Measurements from ENCODE around the gene POLR3G. TPM values are rescaled to one million over a fixed set of nuclear protein-coding genes. Genes with fewer than 3 reads are reported as not detected.

The POLR3G gene
- total and polyA plus RNA-seq, 12 donors, result 0.13 to 2.1 (median 0.54) TPM

DNA sequence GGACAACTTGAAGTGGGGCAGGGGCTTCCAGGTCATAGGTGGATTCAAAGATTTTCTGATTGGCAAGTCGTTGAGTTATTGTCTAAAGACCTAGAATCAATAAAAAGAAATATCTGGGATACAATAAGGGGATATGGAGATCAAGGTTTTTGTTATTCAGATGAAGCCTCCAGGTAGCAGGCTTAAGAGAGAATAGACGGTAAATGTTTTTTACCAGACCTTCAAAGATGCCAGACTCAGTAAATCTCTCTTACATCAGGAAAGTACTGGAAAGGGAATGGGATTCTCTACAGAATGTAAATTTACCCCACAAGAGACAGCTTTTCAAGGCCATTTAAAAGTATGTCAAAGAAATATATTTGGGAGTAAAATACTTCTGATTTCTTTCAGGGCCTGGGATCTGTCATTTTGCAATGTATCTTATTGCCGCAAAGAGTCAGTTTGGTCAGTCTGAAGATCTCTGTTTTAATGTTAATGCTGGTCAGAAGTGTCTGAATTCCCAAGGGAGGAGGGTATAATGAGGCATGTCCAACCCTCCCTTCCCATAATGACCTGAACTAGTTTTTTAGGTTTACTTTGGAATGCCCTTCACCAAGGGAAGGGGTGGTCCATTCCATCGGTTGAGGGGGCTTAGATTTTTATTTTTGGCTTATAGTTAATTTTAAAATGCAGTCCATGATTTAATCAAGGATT is 68.3 kb downstream of the POLR3G start:
- 63% methylated on average over 4 of the region's 4 CpGs for WGBS, 2 donors
- no peak overlapping the region for H3K27ac ChIP-seq
- intact Hi-C loops (cut with DNase I), result no loop called here
- no peaks in the 10 kb centered on the region for H3K9me3 ChIP-seq
- ATAC-seq (no peak), DNase-seq (no peak)
- H3K27me3 ChIP-seq, result peaks cover 0 to 12% (median 4%) of the 10 kb centered on the region in 7 donors
- no peaks in the 10 kb centered on the region for H3K4me1 ChIP-seq
- no peaks in the 10 kb centered on the region for H3K36me3 ChIP-seq
- H3K4me3 ChIP-seq, result no peak overlapping the region
- TF ChIP-seq, protein P1, sequence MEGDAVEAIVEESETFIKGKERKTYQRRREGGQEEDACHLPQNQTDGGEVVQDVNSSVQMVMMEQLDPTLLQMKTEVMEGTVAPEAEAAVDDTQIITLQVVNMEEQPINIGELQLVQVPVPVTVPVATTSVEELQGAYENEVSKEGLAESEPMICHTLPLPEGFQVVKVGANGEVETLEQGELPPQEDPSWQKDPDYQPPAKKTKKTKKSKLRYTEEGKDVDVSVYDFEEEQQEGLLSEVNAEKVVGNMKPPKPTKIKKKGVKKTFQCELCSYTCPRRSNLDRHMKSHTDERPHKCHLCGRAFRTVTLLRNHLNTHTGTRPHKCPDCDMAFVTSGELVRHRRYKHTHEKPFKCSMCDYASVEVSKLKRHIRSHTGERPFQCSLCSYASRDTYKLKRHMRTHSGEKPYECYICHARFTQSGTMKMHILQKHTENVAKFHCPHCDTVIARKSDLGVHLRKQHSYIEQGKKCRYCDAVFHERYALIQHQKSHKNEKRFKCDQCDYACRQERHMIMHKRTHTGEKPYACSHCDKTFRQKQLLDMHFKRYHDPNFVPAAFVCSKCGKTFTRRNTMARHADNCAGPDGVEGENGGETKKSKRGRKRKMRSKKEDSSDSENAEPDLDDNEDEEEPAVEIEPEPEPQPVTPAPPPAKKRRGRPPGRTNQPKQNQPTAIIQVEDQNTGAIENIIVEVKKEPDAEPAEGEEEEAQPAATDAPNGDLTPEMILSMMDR (IDR thresholded peaks at IDR 0.05), result no peak

DNA sequence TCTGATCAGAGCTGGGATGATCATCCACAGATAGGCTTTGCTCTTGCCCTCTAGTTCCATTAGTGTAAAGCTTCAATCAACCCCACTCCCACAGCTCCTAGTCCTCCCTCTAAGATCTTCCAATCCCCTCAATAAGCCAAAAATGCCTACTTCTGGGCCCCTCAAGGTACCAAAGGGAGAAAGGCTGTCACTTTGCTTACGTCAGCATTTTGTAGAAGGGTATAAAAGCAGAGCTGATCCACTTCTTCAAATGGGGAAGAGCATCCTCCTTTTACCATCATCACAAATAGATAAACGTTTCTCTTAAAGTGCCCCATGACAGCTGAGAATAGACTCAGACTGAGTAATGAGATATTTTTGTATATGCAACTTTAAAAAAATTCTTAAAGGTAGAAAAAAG is 70.8 kb downstream of the POLR3G start:
- Histone ChIP-seq H3K27ac (no peak overlapping the region), H3K36me3 (no peaks in the 10 kb centered on the region), H3K4me1 (no peaks in the 10 kb centered on the region), H3K4me3 (no peak overlapping the region), H3K9me3 (no peaks in the 10 kb centered on the region), H3K27me3 (peaks cover 0 to 20% (median 11%) of the 10 kb centered on the region in 7 donors)
- TF ChIP-seq, protein P1 (IDR thresholded peaks at IDR 0.05), result no peak
- ATAC-seq (no peak), DNase-seq (no peak)
- WGBS, 2 donors, result 63 to 65% methylated on average over 2 of the region's 2 CpGs
- intact Hi-C loops (cut with DNase I), result no loop called here

DNA sequence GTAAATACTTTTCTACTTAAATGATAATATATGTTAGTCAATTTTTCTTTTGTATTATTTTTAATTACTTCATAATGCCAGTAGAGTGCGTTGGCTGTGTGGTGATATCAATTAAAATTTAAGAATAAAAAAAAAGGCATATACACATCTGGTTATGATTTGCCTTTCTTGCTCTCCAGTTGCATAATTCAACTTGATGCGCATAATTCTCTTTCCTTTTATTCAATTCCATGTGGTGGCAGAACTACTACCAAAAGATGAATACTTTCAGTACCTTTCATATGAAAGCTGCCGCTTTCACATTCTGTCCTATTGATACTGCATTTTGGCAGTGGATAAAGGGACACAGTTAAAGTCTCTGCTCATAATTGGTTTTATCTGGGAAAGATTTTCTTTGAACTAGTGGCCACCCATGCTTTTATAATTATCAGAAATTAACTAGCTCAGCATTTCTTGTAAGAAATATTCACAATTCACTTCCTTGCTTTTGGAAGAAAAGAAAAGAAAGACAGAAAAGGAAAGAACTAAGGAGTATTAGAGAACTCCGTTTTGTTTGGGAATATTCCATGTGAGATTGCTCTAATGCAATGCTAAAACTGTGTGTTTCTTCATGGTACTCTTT is 71.7 kb downstream of the POLR3G start:
- no peaks in the 10 kb centered on the region for H3K36me3 ChIP-seq
- TF ChIP-seq, protein P1 (IDR thresholded peaks at IDR 0.05), result no peak
- ATAC-seq (no peak), DNase-seq (no peak)
- H3K27me3 ChIP-seq, result peaks cover 0 to 24% (median 18%) of the 10 kb centered on the region in 7 donors
- WGBS, 2 donors, result 81 to 85% methylated on average over 4 of the region's 4 CpGs
- intact Hi-C loops (cut with DNase I), result no loop called here
- no peaks in the 10 kb centered on the region for H3K4me1 ChIP-seq
- no peak overlapping the region for H3K4me3 ChIP-seq
- no peaks in the 10 kb centered on the region for H3K9me3 ChIP-seq
- H3K27ac ChIP-seq, result no peak overlapping the region

DNA sequence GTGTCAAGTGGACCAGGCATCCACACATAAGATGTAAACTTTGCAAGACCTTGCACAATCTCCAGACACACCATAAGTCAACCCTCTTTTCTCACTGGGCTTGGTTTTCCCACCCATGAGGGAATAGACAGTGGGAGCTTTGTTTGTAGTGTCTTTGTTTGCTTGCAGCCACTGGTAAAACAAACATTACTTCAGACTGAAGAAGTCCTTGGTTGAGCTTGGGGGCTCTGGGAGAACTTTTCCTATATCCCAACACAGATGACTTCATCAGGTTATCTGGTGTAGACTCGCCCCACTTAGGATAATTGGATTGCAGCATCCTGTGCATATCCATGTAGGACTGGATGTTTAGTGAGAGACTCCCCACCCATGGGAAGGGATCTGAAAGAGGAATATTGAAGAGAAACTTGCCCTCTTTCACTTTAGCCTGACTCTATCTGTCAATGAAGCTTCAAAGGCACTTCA is 72.4 kb downstream of the POLR3G start:
- H3K9me3 ChIP-seq, result no peaks in the 10 kb centered on the region
- 37 to 48% methylated on average over 1 of the region's 1 CpG for WGBS, 2 donors
- peaks cover 0 to 29% (median 18%) of the 10 kb centered on the region in 7 donors for H3K27me3 ChIP-seq
- H3K27ac ChIP-seq, result no peak overlapping the region
- TF ChIP-seq, protein P1 (IDR thresholded peaks at IDR 0.05), result no peak
- DNase-seq (no peak), ATAC-seq (no peak)
- no peak overlapping the region for H3K4me3 ChIP-seq
- intact Hi-C loops (cut with DNase I), result no loop called here
- no peaks in the 10 kb centered on the region for H3K4me1 ChIP-seq
- H3K36me3 ChIP-seq, result no peaks in the 10 kb centered on the region
